Activated CD8-positive, alpha-beta memory T cell treated with anti-CD3 and anti-CD28 coated beads for 36 hours (primary cell): ENCODE results near the gene GMPS. TPM values are rescaled to one million over a fixed set of nuclear protein-coding genes. Genes with fewer than 3 reads are reported as not detected.

ENCODE experiments used
- CTCF ChIA-PET: fragments of 350-600 bp; sonication (Branson Sonifier 250); formaldehyde crosslinking; loops from one replicate; lab custom pipeline; 2021; ENCODE audit warnings: antibody characterized with exemption; lab: Charles Lee
- POLR2A ChIA-PET: fragments of 350-600 bp; sonication (Branson Sonifier 250); formaldehyde crosslinking; loops from one replicate; lab custom pipeline; 2021; ENCODE audit warnings: antibody characterized with exemption; lab: Charles Lee
- total RNA-seq, 2 experiments: library from RNA; stranded (reverse); gene quantifications; one replicate each; pipeline ENCODE4 v1.2.3, GENCODE V29; 2021

GMPS gene
- total RNA-seq, 2 experiments from 2014 or later = 128 to 129 TPM

GRCh38 chr3:155970398-155970797 is 99.9 kb downstream of the GMPS start:
- POLR2A ChIA-PET = no interaction called here
- CTCF ChIA-PET = no interaction called here

- ChIA-PET CTCF (no interaction called here), POLR2A (no interaction called here)
These were observed 102.6 kb downstream of the GMPS start for GRCh38 chr3:155972885-155973584.

DNA sequence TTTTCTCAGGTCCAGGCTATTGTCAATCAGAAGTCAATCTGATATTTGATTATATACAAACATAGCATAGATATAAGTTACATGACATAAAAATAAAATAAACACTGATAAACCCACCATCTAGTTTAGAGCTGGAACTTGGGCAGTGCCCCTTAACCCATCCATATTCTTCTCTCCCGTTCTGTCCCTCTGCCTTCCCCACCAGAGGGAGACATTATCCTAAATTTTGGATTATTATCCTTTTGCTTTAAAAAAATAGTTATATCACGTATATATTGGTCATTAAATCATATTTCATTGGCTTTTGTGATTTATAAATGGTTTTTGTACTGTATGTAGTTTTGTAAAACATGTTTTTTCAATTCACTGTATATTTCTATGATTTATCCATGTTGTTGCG is 107.9 kb downstream of the GMPS start:
- POLR2A ChIA-PET = no interaction called here
- CTCF ChIA-PET = no interaction called here

DNA sequence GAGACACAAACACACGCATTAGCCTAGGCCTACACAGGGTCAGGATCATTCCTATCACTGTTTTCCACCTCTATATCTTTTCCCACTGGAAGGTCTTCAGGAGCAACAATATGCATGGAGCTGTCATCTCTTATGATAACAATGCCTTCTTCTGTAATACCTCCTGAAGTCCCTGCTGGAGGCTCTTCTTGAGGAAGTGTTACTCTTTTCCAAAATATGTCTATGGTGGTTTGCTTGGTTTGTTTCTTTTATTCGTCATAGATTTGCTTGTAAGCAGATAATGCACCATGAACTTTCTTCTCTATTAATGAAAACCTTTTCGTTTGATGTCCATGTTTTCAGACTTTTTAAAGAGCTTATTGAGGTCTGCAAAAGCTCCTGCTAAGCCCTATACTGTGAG is 109.3 kb downstream of the GMPS start:
- POLR2A ChIA-PET = no interaction called here
- CTCF ChIA-PET = no interaction called here

- ChIA-PET CTCF (no interaction called here), POLR2A (no interaction called here)
These were observed 111.2 kb downstream of the GMPS start for GRCh38 chr3:155981669-155982068.

DNA sequence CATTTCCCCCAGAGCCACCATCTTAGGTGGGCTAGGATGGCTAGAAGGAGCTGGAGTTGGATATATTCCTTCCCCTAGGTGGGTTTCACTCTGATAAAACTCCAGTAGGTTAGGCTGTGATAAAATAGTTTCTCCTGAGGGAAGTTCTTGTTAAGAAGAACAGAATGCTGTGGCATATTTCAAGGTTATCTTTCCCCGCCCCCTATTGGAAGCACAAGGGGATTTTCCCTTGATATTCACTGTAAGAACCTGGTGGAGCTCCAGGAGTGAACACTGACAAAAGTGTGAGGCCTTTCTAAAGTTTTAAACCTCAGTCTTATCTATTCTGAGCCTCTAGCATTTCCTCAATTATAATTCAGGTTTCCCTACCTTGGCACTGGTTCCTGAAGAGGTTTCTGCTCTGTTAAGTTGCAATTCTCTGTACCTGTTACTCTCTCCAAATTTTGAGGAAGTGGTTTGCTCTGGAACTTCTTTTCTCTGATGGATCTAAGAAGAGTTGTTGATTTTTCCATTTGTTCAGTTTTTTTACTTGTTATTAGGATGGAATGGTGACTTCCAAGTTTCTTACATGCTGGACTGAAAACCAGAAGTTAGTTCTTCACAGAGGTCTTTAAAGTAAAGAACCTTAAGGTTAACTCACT is 113.5 kb downstream of the GMPS start:
- CTCF ChIA-PET = no interaction called here
- POLR2A ChIA-PET = no interaction called here

- POLR2A ChIA-PET = no interaction called here
- CTCF ChIA-PET = no interaction called here
These were observed 114.5 kb downstream of the GMPS start for GRCh38 chr3:155984791-155985417.

DNA sequence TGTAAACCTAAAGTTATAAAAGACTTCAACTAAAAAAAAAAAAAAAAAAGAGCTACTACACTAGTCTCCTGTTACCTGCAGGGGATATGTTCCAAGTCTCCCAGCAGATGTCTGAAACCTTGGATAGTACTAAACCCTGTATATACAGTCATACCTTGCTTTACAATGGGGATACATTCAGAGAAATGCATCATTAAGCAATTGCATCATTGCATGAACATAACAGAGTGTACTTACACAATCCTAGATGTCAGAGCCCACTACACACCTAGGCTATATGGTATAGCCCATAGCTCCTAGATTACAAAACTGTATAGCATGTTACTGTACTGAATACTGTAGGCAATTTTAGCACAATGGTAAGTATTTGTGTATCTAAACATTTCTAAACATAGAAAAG is 119.1 kb downstream of the GMPS start:
- ChIA-PET CTCF (no interaction called here), POLR2A (no interaction called here)

- ChIA-PET CTCF (no interaction called here), POLR2A (no interaction called here)
These were observed 120.8 kb downstream of the GMPS start for GRCh38 chr3:155991212-155991611.

- CTCF ChIA-PET = no interaction called here
- POLR2A ChIA-PET = no interaction called here
These were observed 121.4 kb downstream of the GMPS start for GRCh38 chr3:155991847-155992246.

Other genes starting within 250 kb of the GMPS start
- gene PLCH1, start 125.6 kb upstream of the GMPS start, total RNA-seq = under 1 TPM; 0.08 to 0.10 TPM
- 1 to 10 TPM; 2.0 to 2.5 TPM for gene C3orf33, start 64.4 kb upstream of the GMPS start, total RNA-seq
- 10 to 100 TPM; 21.0 to 22.1 TPM for gene SLC33A1, start 16.2 kb upstream of the GMPS start, total RNA-seq
- gene KCNAB1, start 249.9 kb downstream of the GMPS start, total RNA-seq = not detected